Peyer's patch (tissue), 4 donors: ENCODE data around the gene FAR2. TPM values are rescaled to one million over a fixed set of nuclear protein-coding genes. Genes with fewer than 3 reads are reported as not detected.

ENCODE experiments used
- DNase-seq, 3 donors: peaks; one replicate each; pipeline ENCODE4 v3.0.0-alpha.2; 2017 to 2019
- H3K27ac ChIP-seq, 4 donors: fragments of 200-600 bp; sonication (generic); one replicate each; pipeline ENCODE4 v1.5.1; 2016 to 2019
- H3K27me3 ChIP-seq, 2 donors: fragments of 200-600 bp; sonication (generic); one replicate each; pipeline ENCODE4 v1.5.1; 2019
- H3K36me3 ChIP-seq, 3 donors: fragments of 200-600 bp; sonication (generic); one replicate each; pipeline ENCODE4 v1.5.1; 2016 to 2019
- H3K4me1 ChIP-seq, 4 donors: fragments of 200-600 bp; sonication (generic); one replicate each; pipeline ENCODE4 v1.5.1; 2016 to 2019
- H3K4me3 ChIP-seq, 4 donors: fragments of 200-600 bp; sonication (generic); 1 replicate in 3 of 4; 2 replicates in 1 of 4; pipeline ENCODE4 v1.5.1; 2016 to 2019; ENCODE audit warnings: mild to moderate bottlenecking in 1 of 4
- H3K9me3 ChIP-seq, 4 donors: fragments of 200-600 bp; sonication (generic); one replicate each; pipeline ENCODE4 v1.5.1; 2016 to 2019; ENCODE audit warnings: mild to moderate bottlenecking in 1 of 4
- POLR2A ChIP-seq, 2 donors: fragments of 450-650 bp; IDR thresholded peaks; one replicate each; pipeline ENCODE4 v1.5.1; 2017; ENCODE audit warnings: antibody characterized with exemption in 2 of 2, mild to moderate bottlenecking in 2 of 2, moderate library complexity in 2 of 2
- total RNA-seq, 4 donors: library from RNA; depleted of rRNA; stranded (reverse); fragments of >200 nt; gene quantifications; one replicate each; pipeline ENCODE4 v1.1.0, GENCODE V29; 2016
- TF ChIP-seq, protein P1 (sequence below), 6 experiments: fragments of 450-650 bp in 4 of 6; fragments of 200-600 bp in 2 of 6; sonication (generic) in 1 of 6; IDR thresholded peaks; one replicate each; pipeline ENCODE4 v1.5.1; 2017 to 2019; ENCODE audit warnings: antibody characterized with exemption in 6 of 6, mild to moderate bottlenecking in 3 of 6, moderate library complexity in 1 of 6

Gene FAR2
- total RNA-seq, 4 donors from 2014 or later: 31.0 to 52.8 (median 40.1) TPM

DNA sequence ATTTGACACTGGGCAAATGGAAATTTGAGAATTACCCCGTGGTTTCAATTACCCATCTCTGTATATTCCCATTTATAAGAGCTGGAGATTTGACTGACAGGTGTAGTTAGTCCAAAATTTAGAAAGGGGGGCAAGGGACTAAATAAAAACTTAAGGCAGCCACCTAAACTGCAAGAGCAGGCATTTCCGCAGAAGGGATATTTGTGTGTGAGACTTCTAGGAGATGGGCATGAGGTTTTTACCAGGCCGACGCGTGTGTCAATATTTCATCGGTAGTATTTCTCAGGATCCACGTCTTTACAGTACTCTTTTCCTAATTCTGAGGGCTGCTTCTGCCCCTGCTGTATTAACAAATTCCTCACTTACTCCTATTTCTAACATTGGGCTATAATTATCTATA lies 1.4 kb downstream of the FAR2 start:
- peaks cover 0 to 40% (median 2%) of the 10 kb centered on the region in 4 donors for H3K4me1 ChIP-seq
- TF ChIP-seq, protein P1, sequence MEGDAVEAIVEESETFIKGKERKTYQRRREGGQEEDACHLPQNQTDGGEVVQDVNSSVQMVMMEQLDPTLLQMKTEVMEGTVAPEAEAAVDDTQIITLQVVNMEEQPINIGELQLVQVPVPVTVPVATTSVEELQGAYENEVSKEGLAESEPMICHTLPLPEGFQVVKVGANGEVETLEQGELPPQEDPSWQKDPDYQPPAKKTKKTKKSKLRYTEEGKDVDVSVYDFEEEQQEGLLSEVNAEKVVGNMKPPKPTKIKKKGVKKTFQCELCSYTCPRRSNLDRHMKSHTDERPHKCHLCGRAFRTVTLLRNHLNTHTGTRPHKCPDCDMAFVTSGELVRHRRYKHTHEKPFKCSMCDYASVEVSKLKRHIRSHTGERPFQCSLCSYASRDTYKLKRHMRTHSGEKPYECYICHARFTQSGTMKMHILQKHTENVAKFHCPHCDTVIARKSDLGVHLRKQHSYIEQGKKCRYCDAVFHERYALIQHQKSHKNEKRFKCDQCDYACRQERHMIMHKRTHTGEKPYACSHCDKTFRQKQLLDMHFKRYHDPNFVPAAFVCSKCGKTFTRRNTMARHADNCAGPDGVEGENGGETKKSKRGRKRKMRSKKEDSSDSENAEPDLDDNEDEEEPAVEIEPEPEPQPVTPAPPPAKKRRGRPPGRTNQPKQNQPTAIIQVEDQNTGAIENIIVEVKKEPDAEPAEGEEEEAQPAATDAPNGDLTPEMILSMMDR (IDR thresholded peaks at IDR 0.05): no peak
- TF ChIP-seq POLR2A (IDR thresholded peaks at IDR 0.05): no peak
- no peaks in the 10 kb centered on the region for H3K27me3 ChIP-seq
- no peaks in the 10 kb centered on the region for H3K36me3 ChIP-seq
- no peak for DNase-seq
- H3K9me3 ChIP-seq: no peaks in the 10 kb centered on the region
- peak overlapping the region in 2 of 4 donors; percentile 81 for H3K4me3 ChIP-seq
- H3K27ac ChIP-seq: no peak overlapping the region

DNA sequence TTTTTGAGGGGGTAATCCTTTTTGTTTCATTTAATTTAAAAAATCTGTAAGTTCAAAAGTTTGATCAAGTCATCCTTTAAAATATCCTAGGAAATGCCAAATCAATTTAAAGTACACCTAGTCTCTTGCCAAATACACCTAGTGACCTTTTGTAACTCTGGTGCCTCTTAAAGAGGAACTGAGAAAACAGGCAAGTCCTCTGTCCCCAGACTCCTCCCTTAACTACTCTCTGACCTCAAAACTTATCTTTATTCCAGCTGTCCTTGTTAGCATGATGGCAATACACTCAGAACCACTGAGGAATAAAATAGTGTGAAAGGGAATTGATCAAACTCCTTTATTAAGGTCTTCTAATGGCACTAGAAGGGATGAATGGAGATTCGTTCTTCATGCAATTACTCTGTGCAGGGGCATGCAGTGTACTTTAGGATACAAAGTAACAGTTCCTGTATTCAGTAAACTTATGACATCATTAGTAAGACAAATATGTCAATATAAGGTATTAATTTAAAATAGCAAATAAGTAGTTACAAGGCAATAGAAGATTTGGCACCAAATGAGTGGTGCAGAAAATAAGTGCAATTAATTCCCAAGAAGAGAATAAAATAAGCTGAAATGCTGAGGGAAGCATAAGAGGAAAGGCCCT lies 3.3 kb downstream of the FAR2 start:
- TF ChIP-seq, protein P1 (IDR thresholded peaks at IDR 0.05): no peak
- no peak for TF ChIP-seq POLR2A (IDR thresholded peaks at IDR 0.05)
- H3K36me3 ChIP-seq: no peaks in the 10 kb centered on the region
- H3K9me3 ChIP-seq: no peaks in the 10 kb centered on the region
- H3K27ac ChIP-seq: peak overlapping the region in 1 of 4 donors; percentile 15
- DNase-seq: no peak
- peaks cover 0 to 40% (median 2%) of the 10 kb centered on the region in 4 donors for H3K4me1 ChIP-seq
- H3K4me3 ChIP-seq: no peak overlapping the region
- no peaks in the 10 kb centered on the region for H3K27me3 ChIP-seq

DNA sequence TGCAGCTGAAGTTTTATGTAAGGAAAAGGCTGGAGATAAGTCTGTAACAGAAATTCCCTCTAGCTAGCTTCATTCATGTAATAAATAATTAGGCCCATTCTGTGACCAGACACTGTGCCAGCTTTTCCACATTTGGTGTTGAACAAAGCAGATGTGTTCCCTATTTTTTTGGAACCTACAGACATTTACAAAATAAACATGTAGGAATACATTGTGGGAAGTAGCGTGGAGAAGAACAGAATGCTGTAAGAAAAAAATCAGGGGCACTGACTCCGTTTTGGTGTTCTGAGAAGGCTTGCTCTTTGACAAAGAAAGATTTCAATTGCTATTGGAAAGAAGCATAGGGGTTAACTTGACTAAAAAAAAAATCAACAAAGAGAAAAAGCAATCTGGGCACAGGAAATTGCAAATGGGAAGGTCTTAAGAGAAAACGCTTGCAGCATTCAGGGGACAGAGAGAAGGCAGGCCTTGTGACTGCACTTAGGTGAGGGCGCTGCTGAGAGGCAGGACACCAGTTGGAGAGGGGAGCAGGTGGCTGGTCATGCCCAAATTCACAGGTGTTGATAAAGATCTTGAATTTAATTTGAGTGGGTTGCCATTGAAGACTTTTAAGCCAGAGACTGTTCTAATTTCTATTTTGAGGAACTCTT lies 4.0 kb downstream of the FAR2 start:
- Histone ChIP-seq H3K27me3 (no peaks in the 10 kb centered on the region), H3K9me3 (no peaks in the 10 kb centered on the region), H3K4me1 (peaks cover 0 to 37% (median 2%) of the 10 kb centered on the region in 4 donors), H3K27ac (peak overlapping the region in 1 of 4 donors; percentile 15), H3K4me3 (no peak overlapping the region), H3K36me3 (no peaks in the 10 kb centered on the region)
- TF ChIP-seq POLR2A (IDR thresholded peaks at IDR 0.05): no peak
- TF ChIP-seq, protein P1 (IDR thresholded peaks at IDR 0.05): no peak
- no peak for DNase-seq

DNA sequence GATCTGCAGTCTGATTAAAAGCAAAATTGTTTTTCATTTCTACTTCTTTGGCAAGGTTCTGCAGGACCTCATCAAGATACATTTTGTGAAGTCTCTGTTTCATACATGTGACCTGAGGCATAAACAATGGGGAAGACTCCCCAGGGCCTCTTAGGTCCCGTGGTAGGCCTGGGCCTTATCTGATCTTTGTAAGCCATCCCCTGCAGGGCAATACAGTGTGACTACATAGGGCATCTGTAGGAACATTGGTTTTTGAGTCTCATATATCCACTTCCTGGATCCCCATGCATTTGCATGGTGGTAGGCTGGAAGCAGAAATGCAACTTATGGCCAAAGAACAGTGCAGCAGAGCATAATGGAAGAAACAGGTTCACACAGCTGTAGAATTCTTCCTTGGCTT lies 6.0 kb downstream of the FAR2 start:
- H3K4me1 ChIP-seq: peaks cover 0 to 34% (median 2%) of the 10 kb centered on the region in 4 donors
- H3K36me3 ChIP-seq: no peaks in the 10 kb centered on the region
- no peak for DNase-seq
- H3K9me3 ChIP-seq: no peaks in the 10 kb centered on the region
- no peaks in the 10 kb centered on the region for H3K27me3 ChIP-seq
- TF ChIP-seq POLR2A (IDR thresholded peaks at IDR 0.05): no peak
- TF ChIP-seq, protein P1 (IDR thresholded peaks at IDR 0.05): no peak
- no peak overlapping the region for H3K4me3 ChIP-seq
- H3K27ac ChIP-seq: no peak overlapping the region

DNA sequence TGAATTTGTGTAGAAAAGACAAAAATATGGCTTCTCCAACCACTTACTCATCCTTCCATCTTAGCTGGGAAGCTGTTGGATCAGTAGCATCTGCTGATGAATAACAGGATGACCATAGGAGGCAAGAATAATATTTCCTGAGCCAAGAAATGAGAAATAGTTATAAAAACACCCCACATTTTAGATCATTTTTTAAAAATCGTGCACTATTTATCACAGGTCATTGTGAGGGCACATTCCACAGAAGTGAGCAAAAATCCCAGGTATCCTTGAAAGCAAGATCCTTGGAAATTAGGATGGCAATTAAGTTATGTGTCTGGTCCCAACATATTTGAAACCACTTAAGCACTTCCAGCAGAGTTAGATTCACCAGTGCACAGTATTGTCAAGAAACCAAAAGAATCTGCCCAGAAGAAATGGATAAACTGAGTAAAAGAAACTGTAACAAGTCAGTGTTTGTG lies 8.4 kb downstream of the FAR2 start:
- H3K27me3 ChIP-seq: no peaks in the 10 kb centered on the region
- no peak overlapping the region for H3K4me3 ChIP-seq
- no peaks in the 10 kb centered on the region for H3K36me3 ChIP-seq
- H3K4me1 ChIP-seq: peaks cover 0 to 20% (median 0%) of the 10 kb centered on the region in 4 donors
- H3K9me3 ChIP-seq: no peaks in the 10 kb centered on the region
- no peak for TF ChIP-seq POLR2A (IDR thresholded peaks at IDR 0.05)
- TF ChIP-seq, protein P1 (IDR thresholded peaks at IDR 0.05): no peak
- H3K27ac ChIP-seq: no peak overlapping the region
- no peak for DNase-seq
